ENCODE results near the gene BST2. TPM values are rescaled to one million over a fixed set of nuclear protein-coding genes. Genes with fewer than 3 reads are reported as not detected.

Gene BST2
- total and polyA plus RNA-seq, 2 of the 4 experiments (the other 2 are of a cell fraction): 0.18 to 0.92 TPM

- Histone ChIP-seq H3K4me1 (ENCODE audit: control insufficient read depth, insufficient read depth, low read length) (no peaks in the 10 kb centered on the region), H3K27ac (ENCODE audit: insufficient read depth, low read length) (no peak overlapping the region), H2AK9ac (replicated peaks; ENCODE audit: low read depth, low read length, poor library complexity) (no peak overlapping the region), H3K27me3 (ENCODE audit: control insufficient read depth, insufficient read depth, low read length) (peaks cover 30% of the 10 kb centered on the region), H3K9me1 (ENCODE audit: insufficient read depth, low read length) (no peaks in the 10 kb centered on the region), H2BK15ac (ENCODE audit: low read depth, low read length) (no peak overlapping the region), H3K4me3 (ENCODE audit: insufficient read depth, low read depth, low read length) (no peak overlapping the region), H3K23ac (ENCODE audit: low read depth, low read length) (no peak overlapping the region), H4K20me1 (ENCODE audit: insufficient read depth, low read length) (peaks cover 3% of the 10 kb centered on the region), H3K9me3 (ENCODE audit: control insufficient read depth, insufficient read depth, low read length) (no peaks in the 10 kb centered on the region), H3K18ac (ENCODE audit: low read depth, low read length) (no peak overlapping the region), H2BK120ac (ENCODE audit: low read depth, low read length) (no peak overlapping the region), H2AFZ (replicated peaks; ENCODE audit: low read length, poor library complexity) (no peak overlapping the region), H3K36me3 (ENCODE audit: control insufficient read depth, insufficient read depth, low read length) (no peaks in the 10 kb centered on the region), H2BK5ac (ENCODE audit: low read depth, low read length, poor library complexity, severe bottlenecking) (no peak overlapping the region), H3K79me1 (ENCODE audit: low read depth in 1 of 2, low read length in 2 of 2) (no peaks in the 10 kb centered on the region), H3K14ac (replicated peaks; ENCODE audit: low read depth, low read length) (no peak overlapping the region), H4K91ac (ENCODE audit: insufficient read depth, low read depth, low read length) (no peak overlapping the region), H3K4me2 (ENCODE audit: low read depth, low read length) (no peak overlapping the region), H3K4ac (ENCODE audit: low read depth, low read length) (no peak overlapping the region), H3K9ac (ENCODE audit: low read depth, low read length) (no peak overlapping the region), H4K8ac (ENCODE audit: low read depth in 2 of 2, low read length in 2 of 2) (no peak overlapping the region), H2AK5ac (ENCODE audit: low read depth, low read length) (no peak overlapping the region), H3K56ac (ENCODE audit: extremely low read depth, insufficient read depth, low read length) (no peak overlapping the region), H2BK20ac (ENCODE audit: low read depth, low read length) (no peak overlapping the region), H4K5ac (ENCODE audit: low read depth, low read length) (no peak overlapping the region)
- DNase-seq (no peak), ATAC-seq (ENCODE audit: low read depth) (no peak)
- intact Hi-C loops (cut with micrococcal nuclease): loop anchor here (10.0 kb wide), 2 partner anchors 313 to 403 kb away; partner anchors contain the start of gene RPL18A
- POLR2A ChIA-PET (ENCODE audit: unreplicated experiment): no interaction called here
- TF ChIP-seq MXI1 (IDR thresholded peaks at IDR 0.05; ENCODE audit: borderline replicate concordance, low read depth, low read length) (no peak), POLR2A (IDR thresholded peaks at IDR 0.05; ENCODE audit: low read depth, low read length) (no peak), BHLHE40 (IDR thresholded peaks at IDR 0.05; ENCODE audit: low read depth, low read length) (no peak), RCOR1 (IDR thresholded peaks at IDR 0.05; ENCODE audit: insufficient replicate concordance, low read length) (no peak), FOS (IDR thresholded peaks at IDR 0.05; ENCODE audit: low read depth, low read length) (no peak), CEBPB (IDR thresholded peaks at IDR 0.05; ENCODE audit: low read depth, low read length) (no peak)
- no CpG with 5 or more reads among the region's 4 CpGs for WGBS, 2 experiments (ENCODE audit: extremely low coverage in 2 of 2, insufficient read length in 1 of 2)
- CTCF ChIA-PET: no interaction called here
- dilution Hi-C loops (cut with HindIII; ENCODE audit: low sequenced_read_pairs, unreplicated experiment): no loop called here
- no TSS peak for BruUV-seq (replicated peaks)
- in situ Hi-C loops (cut with MboI; ENCODE audit: low sequenced_read_pairs): loop anchor here (10.0 kb wide), 1 partner anchor 403 kb away; the partner anchor contains the start of gene RPL18A
These were observed 46.4 kb upstream of the BST2 start for GRCh38 chr19:17451820-17452219.

All from IMR-90 (cell line).